CD14-positive monocyte (primary cell): ENCODE data around the gene BOLA3. TPM values are rescaled to one million over a fixed set of nuclear protein-coding genes. Genes with fewer than 3 reads are reported as not detected.
A peak's percentile ranks its signal among the peaks of the same experiment; 100 is the strongest.

Experiments used
- DNase-seq, 3 donors: peaks; one replicate each; pipeline ENCODE4 v3.0.0-alpha.2; 2011 to 2022
- H2AFZ ChIP-seq: 2 replicates; pipeline ENCODE4 v1.6.0; 2012; ENCODE audit warnings: mild to moderate bottlenecking, low read depth, low read length, inconsistent platforms; ENCODE audit not compliant: insufficient read depth, poor library complexity, severe bottlenecking
- H3K27ac ChIP-seq, 2 donors: 1 replicate in 1 of 2; 2 replicates in 1 of 2; pipeline ENCODE4 v1.5.1; 2012 to 2013; ENCODE audit warnings: low read length in 2 of 2, control low read depth in 1 of 2, inconsistent platforms in 1 of 2, low read depth in 1 of 2, mild to moderate bottlenecking in 1 of 2
- H3K27me3 ChIP-seq, 2 donors: one replicate each; pipeline versions ENCODE4 v1.6.0 to v1.6.1; 2011 to 2013; ENCODE audit warnings: low read length in 2 of 2; ENCODE audit not compliant: control insufficient read depth in 2 of 2, insufficient read depth in 2 of 2
- H3K36me3 ChIP-seq, 2 donors: replicated peaks in 1 of 2; 1 replicate in 1 of 2; 2 replicates in 1 of 2; pipeline versions ENCODE4 v1.5.1 to v1.6.1; 2012 to 2013; ENCODE audit warnings: low read length in 2 of 2, control low read depth in 1 of 2, inconsistent platforms in 1 of 2, mild to moderate bottlenecking in 1 of 2; ENCODE audit not compliant: insufficient read depth in 2 of 2, control insufficient read depth in 1 of 2
- H3K4me1 ChIP-seq, 2 donors: 1 replicate in 1 of 2; 2 replicates in 1 of 2; pipeline versions ENCODE4 v1.5.1 to v1.6.1; 2012 to 2013; ENCODE audit warnings: low read length in 2 of 2, control low read depth in 1 of 2, inconsistent platforms in 1 of 2, mild to moderate bottlenecking in 1 of 2, moderate library complexity in 1 of 2; ENCODE audit not compliant: insufficient read depth in 2 of 2, control insufficient read depth in 1 of 2
- H3K4me2 ChIP-seq: replicated peaks from 2 replicates; pipeline ENCODE3; 2012; ENCODE audit warnings: low read length, moderate library complexity, mild to moderate bottlenecking; ENCODE audit not compliant: poor library complexity, severe bottlenecking; ENCODE audit errors: extremely low read depth
- H3K4me3 ChIP-seq, 3 experiments: fragments of 200-600 bp in 1 of 3; sonication (generic) in 1 of 3; replicated peaks in 1 of 3; 1 replicate in 2 of 3; 2 replicates in 1 of 3; pipeline ENCODE4 v1.5.1; 2011 to 2013; ENCODE audit warnings: low read length in 3 of 3, mild to moderate bottlenecking in 3 of 3, control low read depth in 2 of 3, low read depth in 2 of 3, inconsistent platforms in 1 of 3, moderate library complexity in 1 of 3
- H3K79me2 ChIP-seq: 2 replicates; pipeline ENCODE4 v1.6.0; 2012; ENCODE audit warnings: mild to moderate bottlenecking, control low read depth, inconsistent platforms, low read length, moderate library complexity; ENCODE audit not compliant: insufficient read depth
- H3K9ac ChIP-seq: 2 replicates; pipeline ENCODE4 v1.6.0; 2017; ENCODE audit warnings: low read length, mild to moderate bottlenecking; ENCODE audit not compliant: insufficient read depth, poor library complexity, severe bottlenecking
- H3K9me3 ChIP-seq, 2 donors: replicated peaks in 1 of 2; 1 replicate in 1 of 2; 2 replicates in 1 of 2; pipeline versions ENCODE4 v1.5.1 to v1.6.1; 2012 to 2013; ENCODE audit warnings: low read length in 2 of 2, control low read depth in 1 of 2; ENCODE audit not compliant: control insufficient read depth in 1 of 2, insufficient read depth in 1 of 2
- H4K20me1 ChIP-seq: 2 replicates; pipeline ENCODE4 v1.6.0; 2012; ENCODE audit warnings: mild to moderate bottlenecking, low read length, control low read depth, moderate library complexity; ENCODE audit not compliant: insufficient read depth
- H3K27ac Mint-ChIP-seq, 7 donors: one replicate each; pipeline ENCODE4 v1.8.0; 2020; ENCODE audit warnings: mild to moderate bottlenecking in 7 of 7, mixed read lengths in 7 of 7, moderate library complexity in 6 of 7, inconsistent platforms in 2 of 7
- H3K27me3 Mint-ChIP-seq, 3 donors: one replicate each; pipeline ENCODE4 v1.8.0; 2021 to 2022; ENCODE audit warnings: low read depth in 3 of 3, mild to moderate bottlenecking in 3 of 3, mixed read lengths in 3 of 3, moderate library complexity in 3 of 3, inconsistent platforms in 1 of 3
- H3K36me3 Mint-ChIP-seq, 2 donors: one replicate each; pipeline ENCODE4 v1.8.0; 2020; ENCODE audit warnings: mixed read lengths in 2 of 2, inconsistent platforms in 1 of 2, mild to moderate bottlenecking in 1 of 2
- H3K4me1 Mint-ChIP-seq: one replicate; pipeline ENCODE4 v1.8.0; 2020; ENCODE audit warnings: mild to moderate bottlenecking, mixed read lengths
- H3K4me3 Mint-ChIP-seq, 2 donors: one replicate each; pipeline ENCODE4 v1.8.0; 2020; ENCODE audit warnings: mild to moderate bottlenecking in 2 of 2, mixed read lengths in 2 of 2, moderate library complexity in 1 of 2
- H3K9me3 Mint-ChIP-seq, 7 donors: one replicate each; pipeline ENCODE4 v1.8.0; 2020 to 2022; ENCODE audit warnings: mixed read lengths in 7 of 7, mild to moderate bottlenecking in 6 of 7, moderate library complexity in 6 of 7, inconsistent platforms in 2 of 7
- CTCF ChIP-seq: fragments of 200-600 bp; IDR thresholded peaks from one replicate; pipeline ENCODE4 v1.8.0; 2022; ENCODE audit warnings: antibody characterized with exemption, mild to moderate bottlenecking
- WGBS: methylation state at CpG from one replicate; pipeline ENCODE4 v1.1.5; 2013; ENCODE audit warnings: missing lambda C conversion rate; ENCODE audit not compliant: insufficient coverage; 5-methylcytosine and 5-hydroxymethylcytosine counted together
- intact Hi-C, 2 donors: fragments of 100-400 bp; cut with micrococcal nuclease; formaldehyde crosslinking; loops; one replicate each; pipeline versions ENCODE4 v1.15.0 to v1.15.1; 2023
- polyA plus RNA-seq, 3 donors: library from polyadenylated mRNA; depleted of rRNA in 1 of 3; unstranded in 2 of 3; stranded (reverse) in 1 of 3; fragments of 300-500 nt in 2 of 3; fragments of >200 nt in 1 of 3; fragmentation: Illumina TruSeq in 2 of 3; gene quantifications; 1 replicate in 2 of 3; 2 replicates in 1 of 3; pipeline ENCODE4 v1.2.3, GENCODE V29; 2012 to 2021

BOLA3 gene
- polyA plus RNA-seq, 3 donors: 3.9 to 8.0 (median 7.7) TPM

DNA sequence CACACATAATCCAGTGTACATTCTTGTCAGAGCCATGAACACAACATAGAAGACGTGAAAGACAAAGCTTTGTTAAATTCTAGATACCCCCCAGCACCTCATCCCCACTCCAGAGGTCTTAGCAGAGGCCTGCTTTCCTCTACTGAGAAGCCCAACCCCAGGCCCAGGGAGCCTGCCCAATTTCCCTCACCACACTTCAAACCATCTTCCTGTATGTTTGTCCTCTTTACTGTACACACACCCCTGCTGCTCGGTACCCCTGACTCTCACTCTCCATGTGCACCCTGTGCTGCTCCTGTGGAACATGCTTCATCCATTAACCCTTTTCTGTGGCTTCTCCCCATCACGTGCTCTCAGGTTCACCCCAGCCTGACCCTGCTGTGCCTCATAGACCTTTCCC, 37.2 kb downstream of the BOLA3 start:
- intact Hi-C loops: no loop called here
- 85% methylated on average over 3 of the region's 3 CpGs for WGBS
- Mint-ChIP-seq H3K27ac (peak overlapping the region in 1 of 7 donors; percentile 51), H3K4me3 (no peak overlapping the region), H3K27me3 (peaks cover 5 to 6% (median 5%) of the 10 kb centered on the region in 3 donors), H3K4me1 (no peaks in the 10 kb centered on the region), H3K9me3 (peaks cover 0 to 2% (median 0%) of the 10 kb centered on the region in 7 donors), H3K36me3 (peaks cover 11 to 27% of the 10 kb centered on the region in 2 donors)
- no peaks in the 10 kb centered on the region for H3K79me2 ChIP-seq
- H3K36me3 ChIP-seq: peaks cover 1 to 22% of the 10 kb centered on the region in 2 donors
- H3K27me3 ChIP-seq: no peaks in the 10 kb centered on the region
- no peak for TF ChIP-seq CTCF
- no peak overlapping the region for H3K27ac ChIP-seq
- no peak overlapping the region for H3K9ac ChIP-seq
- H2AFZ ChIP-seq: no peak overlapping the region
- no peaks in the 10 kb centered on the region for H3K4me1 ChIP-seq
- H3K4me2 ChIP-seq: no peak overlapping the region
- peaks cover 58% of the 10 kb centered on the region for H4K20me1 ChIP-seq
- H3K4me3 ChIP-seq: no peak overlapping the region
- no peaks in the 10 kb centered on the region for H3K9me3 ChIP-seq
- no peak for DNase-seq

DNA sequence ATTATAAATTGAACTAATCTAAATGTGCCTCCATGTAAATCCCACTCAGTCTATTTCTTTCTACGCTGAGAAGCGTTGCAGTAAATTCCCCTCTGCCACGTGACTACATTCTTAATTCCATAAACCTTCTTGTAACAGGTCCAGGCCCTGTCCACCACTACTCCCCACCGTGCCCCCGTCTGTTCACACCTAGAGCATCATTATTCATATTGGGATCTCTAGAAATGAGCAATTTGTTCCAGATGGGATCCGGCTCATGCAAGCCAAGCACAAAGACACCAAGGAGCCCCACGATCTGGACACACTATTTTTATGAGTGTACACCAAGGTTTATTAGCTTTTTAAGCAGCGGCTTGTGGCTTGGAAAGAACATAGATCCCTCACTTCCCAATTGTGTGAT, 38.2 kb downstream of the BOLA3 start:
- no peak for DNase-seq
- Mint-ChIP-seq H3K27me3 (peaks cover 2 to 6% (median 5%) of the 10 kb centered on the region in 3 donors), H3K9me3 (peaks cover 0 to 1% (median 0%) of the 10 kb centered on the region in 7 donors), H3K27ac (no peak overlapping the region), H3K4me3 (no peak overlapping the region), H3K36me3 (peaks cover 21 to 37% of the 10 kb centered on the region in 2 donors), H3K4me1 (no peaks in the 10 kb centered on the region)
- WGBS: 100% methylated on average over 5 of the region's 8 CpGs
- no peak overlapping the region for H3K4me2 ChIP-seq
- H3K4me3 ChIP-seq: no peak overlapping the region
- H3K79me2 ChIP-seq: no peaks in the 10 kb centered on the region
- H4K20me1 ChIP-seq: peaks cover 68% of the 10 kb centered on the region
- intact Hi-C loops: no loop called here
- no peaks in the 10 kb centered on the region for H3K9me3 ChIP-seq
- H3K4me1 ChIP-seq: no peaks in the 10 kb centered on the region
- H3K9ac ChIP-seq: no peak overlapping the region
- no peak overlapping the region for H2AFZ ChIP-seq
- no peak overlapping the region for H3K27ac ChIP-seq
- H3K36me3 ChIP-seq: peaks cover 7 to 31% of the 10 kb centered on the region in 2 donors
- TF ChIP-seq CTCF: no peak
- H3K27me3 ChIP-seq: no peaks in the 10 kb centered on the region
